Middle frontal gyrus (tissue), 1 donor: ENCODE data around the gene PLCL1.

Source experiments
- DNase-seq: peaks from one replicate; pipeline ENCODE4 v3.0.0-alpha.2; 2015; ENCODE audit warnings: low spot score; ENCODE audit errors: extremely low spot score

Gene PLCL1

GRCh38 chr2:197804049-197804757, at the start of gene PLCL1:
Gene PLCL1, plus strand, starts transcription at chr2:197804593.
- DNase-seq, result peak; percentile 96

DNA sequence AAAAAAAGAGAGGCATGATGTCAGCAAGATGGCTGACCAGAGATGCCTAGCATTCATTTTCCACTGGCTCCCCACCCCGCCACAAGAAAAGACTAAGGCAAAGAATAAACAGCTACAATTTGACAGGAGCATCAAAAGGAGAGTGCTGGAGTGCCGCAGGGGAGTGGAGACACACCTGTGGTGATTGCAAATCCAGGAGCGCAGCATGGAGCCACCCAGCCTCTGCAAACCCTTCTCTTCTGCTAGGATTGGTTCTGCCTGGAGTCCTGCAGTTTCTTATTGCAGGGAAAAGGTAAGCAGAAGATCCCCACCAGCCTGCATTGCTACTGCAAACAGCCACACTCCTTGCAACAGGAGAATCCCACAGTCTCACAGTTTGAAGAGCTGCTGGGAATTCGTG, 45.4 kb upstream of the PLCL1 start:
- no peak for DNase-seq

- DNase-seq, result no peak
Observed at GRCh38 chr2:197759625-197760292, 44.6 kb upstream of the PLCL1 start.

GRCh38 chr2:197760293-197760657, 44.1 kb upstream of the PLCL1 start:
- DNase-seq, result no peak

- no peak for DNase-seq
Observed at GRCh38 chr2:197777823-197778407, 26.5 kb upstream of the PLCL1 start.

- DNase-seq, result no peak
Observed at GRCh38 chr2:197779261-197779660, 25.1 kb upstream of the PLCL1 start.

- DNase-seq, result no peak
Observed at GRCh38 chr2:197782126-197782525, 22.3 kb upstream of the PLCL1 start.

GRCh38 chr2:197784956-197785941, 19.1 kb upstream of the PLCL1 start, which contains the start of gene BOLL:
Gene BOLL, minus strand, starts transcription at chr2:197785319. Its CDS starts 3,469 bp downstream, at chr2:197781850.
- DNase-seq, result no peak

DNA sequence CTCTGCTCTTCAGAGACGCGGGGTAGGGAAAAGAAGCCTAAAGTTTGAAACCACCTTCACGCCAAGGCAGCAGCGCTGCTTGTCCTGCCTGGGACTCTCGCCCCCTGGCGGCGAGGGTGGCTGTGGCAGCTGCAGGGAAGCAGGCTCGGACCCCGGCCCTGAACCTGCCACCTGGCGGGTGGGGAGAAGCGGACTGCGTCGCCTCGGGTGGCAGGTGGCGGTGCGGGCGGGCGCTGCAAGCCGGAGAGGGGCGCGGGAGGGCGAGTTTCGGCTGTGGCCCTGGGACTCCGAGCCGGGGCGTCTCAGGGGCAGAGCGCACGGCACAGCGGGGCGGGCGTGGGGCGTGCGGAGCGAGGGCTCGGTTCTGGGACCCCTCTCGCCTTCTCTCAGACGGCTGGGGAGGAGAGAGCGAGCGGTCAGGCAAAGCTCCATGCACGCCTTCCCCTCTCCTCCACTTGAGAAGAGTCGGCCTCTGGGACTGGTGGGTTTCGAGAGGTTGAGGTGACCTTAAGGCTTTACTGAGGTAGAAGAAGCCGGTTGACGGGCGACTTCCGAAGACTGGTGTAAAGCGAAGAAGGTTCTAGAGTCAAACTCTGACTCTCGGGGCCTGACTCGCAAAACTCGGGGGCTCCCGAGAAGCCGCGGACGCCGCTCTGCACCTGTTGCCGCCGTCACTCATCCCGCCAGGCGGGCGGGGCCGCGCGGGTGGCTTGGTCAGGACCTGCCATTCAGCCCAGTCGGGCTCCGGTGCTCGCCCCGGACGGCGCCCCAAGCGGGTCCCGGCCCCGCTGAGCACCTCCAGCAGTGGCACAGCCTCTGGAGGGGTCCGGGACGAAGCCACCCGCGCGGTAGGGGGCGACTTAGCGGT, 18.1 kb upstream of the PLCL1 start:
- DNase-seq, result no peak

- DNase-seq, result no peak
Observed at GRCh38 chr2:197793456-197793855, 10.9 kb upstream of the PLCL1 start.

GRCh38 chr2:197795277-197795676, 9.1 kb upstream of the PLCL1 start:
- DNase-seq, result no peak

GRCh38 chr2:197798187-197798586, 6.2 kb upstream of the PLCL1 start:
- DNase-seq, result no peak

- no peak for DNase-seq
Observed at GRCh38 chr2:197799068-197799467, 5.3 kb upstream of the PLCL1 start.

- no peak for DNase-seq
Observed at GRCh38 chr2:197800091-197800490, 4.3 kb upstream of the PLCL1 start.

- DNase-seq, result no peak
Observed at GRCh38 chr2:197801033-197801432, 3.4 kb upstream of the PLCL1 start.

- DNase-seq, result peak; percentile 55
Observed at GRCh38 chr2:197803033-197803444, 1.4 kb upstream of the PLCL1 start.

- DNase-seq, result no peak
Observed at GRCh38 chr2:197804758-197805714, 643 bp downstream of the PLCL1 start.

DNA sequence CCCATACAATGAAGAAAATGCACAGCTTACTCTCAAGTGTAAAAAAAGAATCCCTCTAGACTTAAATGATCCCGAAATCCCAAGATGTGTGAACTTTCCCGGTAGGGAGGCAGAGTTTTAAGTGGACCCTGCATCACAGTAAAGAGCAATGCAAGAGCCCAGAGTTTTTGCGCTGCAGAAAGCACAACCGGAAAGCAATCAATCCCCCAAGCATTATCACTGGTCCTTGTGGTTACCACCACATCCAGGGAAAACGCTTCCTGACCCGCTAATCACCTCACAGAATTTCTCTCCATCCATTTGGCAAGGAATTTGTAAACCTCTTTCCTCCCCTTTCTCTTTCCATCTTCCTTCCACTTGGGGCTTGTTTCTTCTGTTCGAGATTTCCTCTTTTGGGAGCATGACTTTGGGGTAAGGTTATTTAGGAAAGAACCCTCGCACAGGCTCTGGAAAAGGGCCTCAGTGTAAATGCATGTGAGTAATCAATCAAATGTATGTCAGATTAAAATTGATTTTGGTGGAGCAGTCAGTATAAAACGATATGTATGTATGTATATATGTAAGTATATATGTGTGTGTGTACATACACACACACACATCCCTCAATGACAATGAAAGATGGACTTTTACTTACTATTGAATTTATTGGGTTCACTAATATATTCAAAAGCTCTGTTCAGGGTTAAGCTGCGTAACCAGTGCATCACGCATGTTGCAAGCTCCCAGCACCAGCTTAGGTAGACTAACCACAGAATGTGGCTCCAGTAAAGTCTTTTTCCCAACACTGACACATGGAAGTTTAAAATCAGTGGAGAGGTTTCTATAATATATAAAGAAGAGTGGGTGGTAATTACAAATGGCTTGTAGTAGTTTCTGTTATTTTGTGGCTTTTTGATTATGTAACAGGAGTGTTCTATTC, 1.6 kb downstream of the PLCL1 start:
- no peak for DNase-seq
